OCI-M1 (cell line): ENCODE results near the gene GLI3.

Experiments
- DNase-seq: peaks from one replicate; lab custom pipeline; 2025; lab: John Stamatoyannopoulos, UW

GLI3 gene

DNA sequence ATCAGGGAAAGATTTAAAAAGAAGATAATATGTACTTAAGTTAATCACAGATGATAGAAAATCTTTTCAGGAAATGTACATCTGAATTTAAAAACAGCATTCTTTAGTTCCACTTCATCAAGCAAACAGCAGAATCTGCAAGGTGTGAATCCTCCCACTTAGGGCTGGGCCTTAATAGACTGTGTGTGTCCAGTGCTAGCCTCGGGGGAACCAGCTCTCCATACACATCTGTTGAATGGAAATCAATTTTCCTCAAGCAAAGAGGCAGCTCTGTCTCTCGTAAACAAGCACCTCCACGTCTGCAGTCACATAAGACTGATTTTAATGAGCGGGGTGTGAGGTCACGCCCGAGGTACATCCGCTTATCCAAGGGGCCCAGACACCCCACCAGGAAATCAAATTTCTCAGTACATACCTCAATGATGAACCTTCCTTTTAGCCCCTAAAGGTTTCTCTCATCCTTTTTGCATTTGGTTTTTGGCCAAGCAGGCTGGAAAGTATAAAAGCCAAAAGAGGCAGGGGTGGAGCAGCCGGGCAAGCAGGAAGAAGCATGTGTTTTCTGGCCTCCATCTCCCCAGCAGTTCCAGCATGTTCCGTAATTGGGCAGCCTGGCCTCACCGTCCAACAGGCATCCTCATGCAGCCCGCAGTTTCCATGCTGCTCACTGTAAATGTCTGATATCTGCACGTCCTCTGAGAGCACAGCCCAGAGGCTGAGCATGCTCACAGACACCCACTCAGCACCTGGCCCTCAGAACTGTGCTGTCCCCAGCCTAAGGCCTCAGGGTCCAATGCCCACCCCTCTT lies 131.3 kb downstream of the GLI3 start:
- no peak for DNase-seq

DNA sequence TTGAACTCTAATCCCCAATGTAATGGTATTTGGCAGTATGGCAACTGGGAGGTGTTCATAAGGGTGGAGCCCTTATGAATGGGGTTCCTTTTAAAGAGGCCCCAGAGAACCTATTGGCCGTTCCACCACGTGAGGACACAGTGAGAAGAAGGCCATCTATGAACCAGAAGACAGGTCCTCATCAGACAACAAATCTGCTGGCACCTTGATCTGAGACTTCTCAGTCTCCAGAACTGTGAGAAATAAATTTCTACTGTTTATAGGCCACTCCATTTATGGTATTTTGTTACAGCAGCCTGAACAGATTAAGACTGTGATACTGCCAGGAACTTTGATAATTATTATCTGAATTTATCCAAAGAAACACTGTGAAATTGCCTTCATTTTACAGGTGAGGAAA lies 132.3 kb downstream of the GLI3 start:
- no peak for DNase-seq

DNA sequence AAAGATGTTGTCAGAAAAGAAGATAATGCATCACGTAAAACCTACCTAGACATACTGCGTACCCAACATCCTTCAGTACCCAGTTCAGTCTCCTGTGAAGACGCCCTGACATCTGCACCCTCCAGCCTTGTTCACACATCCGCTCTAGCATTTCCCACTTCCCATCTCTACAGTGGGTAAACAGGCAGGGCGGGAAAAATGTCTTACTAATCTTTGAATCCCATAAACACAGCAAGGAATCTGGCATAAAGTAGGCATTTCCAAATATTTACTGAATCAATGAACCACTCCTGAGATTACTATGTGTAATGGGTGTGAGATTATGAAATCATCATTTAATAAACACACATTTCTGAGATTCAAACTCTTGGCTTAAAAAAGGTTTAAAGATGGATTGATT lies 132.8 kb downstream of the GLI3 start:
- no peak for DNase-seq

DNA sequence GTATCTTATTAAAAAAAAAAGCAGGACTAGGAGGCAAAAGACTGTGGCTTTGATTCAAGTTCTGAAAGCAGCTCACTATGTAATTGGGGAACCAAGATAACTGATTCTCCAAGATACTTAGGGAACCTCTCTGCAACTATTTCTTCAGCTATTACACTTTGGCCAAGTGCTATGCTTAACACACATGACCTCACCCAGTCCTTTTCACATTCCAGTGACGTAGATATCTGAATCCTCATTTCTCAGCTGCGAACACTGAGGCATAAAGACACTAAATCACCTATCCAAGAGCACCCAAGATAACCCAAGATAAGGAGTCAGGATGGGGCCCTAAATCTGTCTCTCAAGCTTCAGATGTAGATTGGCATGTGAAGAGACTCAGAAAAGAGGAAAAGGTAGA lies 133.6 kb downstream of the GLI3 start:
- DNase-seq, result no peak

GRCh38 chr7:42103020-42103419 lies 134.0 kb downstream of the GLI3 start:
- no peak for DNase-seq

- DNase-seq, result no peak
Observed at GRCh38 chr7:42102301-42102700, 134.7 kb downstream of the GLI3 start.

DNA sequence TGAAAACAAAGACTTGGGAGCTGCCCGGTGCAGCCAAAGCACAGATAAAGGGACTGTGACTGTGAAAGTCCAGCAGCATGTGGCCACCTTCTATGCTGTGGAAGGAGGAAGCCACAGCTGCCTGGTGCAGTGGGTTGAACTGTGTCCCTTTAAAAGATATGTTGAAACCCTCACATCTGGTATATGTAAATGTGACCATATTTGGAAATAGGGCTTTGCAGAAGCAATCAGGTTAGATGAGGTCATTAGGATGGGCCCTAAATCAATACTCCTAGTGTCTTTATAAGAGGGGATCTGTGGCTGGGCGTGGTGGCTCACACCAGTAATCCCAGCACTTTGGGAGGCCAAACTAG lies 136.9 kb downstream of the GLI3 start:
- DNase-seq, result no peak

DNA sequence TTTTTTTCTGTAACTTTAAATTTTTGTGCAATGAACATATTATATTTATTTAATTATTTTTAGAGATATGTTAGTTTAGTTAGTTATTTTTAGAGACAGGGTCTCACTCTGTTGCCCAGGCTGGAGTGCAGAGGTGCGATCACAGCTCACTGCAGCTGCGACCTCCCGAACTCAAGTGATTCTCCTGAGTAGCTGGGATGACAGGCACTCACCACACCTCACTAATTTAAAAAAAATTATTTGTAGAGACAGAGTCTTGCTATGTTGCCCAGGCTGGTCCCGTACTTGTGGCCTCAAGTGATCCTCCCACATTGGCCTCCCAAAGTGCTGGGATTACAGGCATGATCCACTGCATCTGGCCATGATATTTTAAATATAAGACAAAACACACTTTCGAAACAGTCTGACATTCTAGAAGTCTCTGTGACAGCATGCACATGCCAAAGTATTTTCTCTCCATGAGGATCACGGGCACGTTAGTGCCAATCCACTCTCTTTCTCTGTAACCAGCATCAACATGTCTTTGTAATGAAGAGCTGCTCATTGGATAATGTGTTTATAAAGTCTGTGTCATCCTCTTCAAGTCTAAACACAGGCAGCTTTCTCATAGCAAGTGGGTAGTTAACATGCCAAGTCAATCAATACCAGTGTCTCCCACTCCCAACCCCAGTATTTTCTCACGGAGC lies 137.4 kb downstream of the GLI3 start:
- DNase-seq, result no peak

GRCh38 chr7:42099066-42099465 lies 137.9 kb downstream of the GLI3 start:
- DNase-seq, result no peak

DNA sequence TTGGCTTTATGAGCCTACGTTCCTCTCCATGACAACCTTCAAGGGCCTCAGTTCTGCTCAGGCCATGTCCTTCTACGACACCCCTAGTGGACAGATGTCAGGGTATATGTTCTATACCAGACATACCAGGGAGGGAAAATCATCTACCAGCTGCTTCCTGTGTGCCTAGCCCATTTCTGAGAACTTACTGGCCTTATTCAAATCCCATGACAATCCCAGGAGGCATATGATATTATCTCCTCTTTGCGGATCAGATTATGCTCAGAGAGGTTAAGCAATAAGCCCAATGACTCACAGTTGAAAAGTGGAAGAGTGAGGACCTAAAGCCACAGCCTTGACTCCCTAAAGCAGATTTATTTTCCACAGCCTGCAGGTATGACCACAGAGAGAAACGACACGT lies 139.3 kb downstream of the GLI3 start:
- DNase-seq, result no peak

- DNase-seq, result no peak
Observed at GRCh38 chr7:42096681-42097561, 140.1 kb downstream of the GLI3 start.

- DNase-seq, result no peak
Observed at GRCh38 chr7:42096268-42096667, 140.7 kb downstream of the GLI3 start.

DNA sequence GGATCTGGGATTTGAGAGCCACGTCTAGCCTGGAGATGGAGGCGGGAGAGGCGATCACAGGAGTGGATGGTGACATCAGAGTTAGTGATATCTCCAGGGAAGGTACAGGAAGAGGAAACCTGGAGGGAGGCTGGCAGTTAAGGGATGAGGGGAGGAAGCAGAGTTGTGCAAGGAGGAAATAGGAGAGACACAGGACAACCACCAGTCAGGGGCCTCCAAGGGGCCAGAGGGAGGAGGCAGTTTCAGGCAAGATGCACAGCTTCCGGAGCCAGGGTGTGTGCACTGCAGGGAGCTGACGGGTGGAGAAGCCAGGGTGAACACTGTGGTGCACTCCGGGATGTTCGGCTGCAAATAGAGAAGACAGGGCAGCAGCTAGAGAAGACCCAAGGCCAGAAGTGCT lies 141.2 kb downstream of the GLI3 start:
- no peak for DNase-seq

- no peak for DNase-seq
Observed at GRCh38 chr7:42093349-42093905, 143.6 kb downstream of the GLI3 start.

DNA sequence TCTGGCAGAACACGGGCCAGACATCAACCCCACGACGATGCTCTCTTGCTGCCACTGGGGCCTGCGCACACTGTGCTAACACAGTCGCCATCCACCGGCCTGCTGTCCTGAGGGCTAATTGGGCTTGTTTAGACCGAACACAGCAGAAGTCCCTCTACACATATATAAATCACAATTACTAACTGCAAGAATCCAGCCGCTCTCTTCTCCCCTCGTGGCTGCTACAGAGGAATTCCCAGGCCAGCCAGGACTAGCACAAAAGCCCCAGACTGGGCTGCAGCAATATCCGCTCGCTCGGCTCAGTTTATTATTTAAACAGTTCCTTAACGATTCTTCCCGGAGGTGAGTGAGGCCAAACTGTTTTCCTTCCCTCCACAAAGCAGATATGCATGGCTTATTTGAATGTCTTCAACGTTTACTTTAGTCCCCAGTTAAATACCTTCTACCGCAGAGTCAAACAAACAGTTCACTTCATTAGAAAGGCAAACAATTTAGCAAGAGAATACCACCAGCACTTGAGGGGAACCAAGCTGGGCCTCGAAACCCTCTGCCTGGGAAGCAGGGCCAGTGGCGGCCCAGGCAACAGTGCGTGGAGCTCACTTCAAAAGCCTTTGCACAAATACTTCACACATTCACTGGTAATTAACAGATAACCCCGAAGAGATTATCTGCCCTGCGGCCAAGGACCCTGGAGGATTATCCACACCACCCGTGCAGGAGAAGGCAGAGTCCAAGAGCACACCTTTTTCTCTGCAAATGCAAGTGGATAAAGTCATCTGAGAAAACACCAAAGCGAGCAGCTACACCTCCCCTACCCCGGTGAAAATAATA lies 145.3 kb downstream of the GLI3 start:
- DNase-seq, result no peak

GRCh38 chr7:42090806-42091205 lies 146.2 kb downstream of the GLI3 start:
- DNase-seq, result no peak

DNA sequence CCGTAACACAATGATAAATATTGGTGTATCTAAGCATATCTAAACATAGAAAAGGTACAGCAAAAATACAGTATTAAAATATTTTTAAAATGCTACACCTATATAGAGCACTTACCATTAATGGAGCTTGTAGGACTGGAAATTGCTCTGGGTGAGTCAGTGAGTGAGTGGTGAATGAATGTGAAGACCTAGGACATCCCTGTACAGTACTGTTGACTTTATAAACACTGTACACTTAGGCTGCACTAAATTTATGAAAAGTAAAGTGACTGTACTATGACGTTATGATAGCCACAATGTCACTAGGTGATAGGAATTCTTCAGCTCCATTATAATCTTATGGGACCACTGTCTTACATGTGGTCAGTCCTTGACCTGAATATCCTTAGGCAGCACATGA lies 147.0 kb downstream of the GLI3 start:
- DNase-seq, result no peak

DNA sequence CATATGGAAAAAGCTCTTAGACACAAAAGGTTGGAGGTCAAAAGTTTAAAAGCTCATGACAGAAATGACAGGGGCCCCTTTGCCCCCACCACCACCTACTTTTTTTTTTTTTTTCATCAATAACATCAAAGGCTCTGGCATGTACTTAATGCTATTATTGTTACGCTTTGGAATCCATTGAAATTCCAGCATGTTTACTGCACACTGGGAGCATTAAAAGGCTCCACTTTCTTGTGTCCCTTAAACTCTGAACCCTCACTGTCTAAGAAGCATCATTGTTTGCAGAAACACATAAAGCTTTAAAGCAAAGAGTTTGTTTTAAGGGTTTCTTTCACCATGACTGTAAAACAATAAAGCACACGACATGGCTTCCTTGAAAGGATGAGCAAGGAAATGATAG lies 149.4 kb downstream of the GLI3 start:
- no peak for DNase-seq

- no peak for DNase-seq
Observed at GRCh38 chr7:42085531-42085930, 151.5 kb downstream of the GLI3 start.

DNA sequence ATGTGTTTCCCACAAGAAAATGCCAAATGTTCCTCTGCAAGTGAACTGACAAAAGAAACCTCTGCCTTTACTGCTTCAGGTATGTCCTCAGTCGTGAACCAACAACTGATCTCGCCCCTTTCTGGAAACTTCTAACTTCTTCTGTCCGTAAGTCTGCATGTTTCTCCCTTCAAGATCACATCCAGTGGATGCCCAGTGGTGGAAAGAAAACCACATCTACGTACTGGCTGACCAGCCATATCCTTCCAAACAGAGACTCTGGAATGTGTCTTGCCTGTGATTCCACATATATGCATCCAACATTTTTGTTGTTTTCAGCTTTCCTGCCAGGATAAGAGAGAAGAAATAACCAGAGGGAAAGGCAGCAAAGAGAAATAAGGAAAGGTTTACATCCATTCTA lies 152.7 kb downstream of the GLI3 start:
- DNase-seq, result no peak

DNA sequence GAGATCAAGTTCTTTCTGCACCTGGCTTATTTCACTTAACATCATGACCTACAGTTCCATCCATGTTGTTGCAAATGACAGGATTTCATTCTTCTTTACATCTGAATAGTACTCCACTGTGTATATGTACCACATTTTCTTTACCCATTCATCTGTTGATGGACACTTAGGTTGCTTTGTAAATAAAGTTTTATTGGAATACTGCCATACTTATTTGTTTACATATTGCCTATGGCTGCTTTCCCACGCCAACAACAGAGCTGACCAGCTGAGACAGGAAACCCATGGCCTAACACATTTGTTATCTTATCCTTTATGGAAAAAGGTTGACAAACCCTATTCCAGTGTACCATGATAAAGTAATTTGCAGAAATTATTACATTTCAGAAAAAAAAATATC lies 153.7 kb downstream of the GLI3 start:
- DNase-seq, result no peak

DNA sequence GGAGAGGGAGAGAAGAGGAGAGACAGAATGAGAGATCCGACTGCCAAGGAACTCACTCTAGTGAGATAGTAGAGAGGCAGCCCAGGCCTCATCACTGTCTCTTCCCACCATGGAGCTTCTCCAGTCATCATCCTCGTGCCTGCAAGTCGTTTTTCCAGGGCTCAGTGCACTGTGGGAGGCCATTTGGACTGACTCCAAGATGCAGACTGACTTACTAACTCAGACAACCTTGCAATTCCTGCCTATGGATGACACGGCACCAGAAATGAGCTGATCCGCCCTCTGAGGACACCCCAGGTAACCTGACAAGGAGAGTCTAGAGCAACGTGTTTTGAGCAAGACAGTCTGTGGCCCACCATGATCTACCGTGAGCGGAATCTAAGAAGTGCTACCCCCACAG lies 154.9 kb downstream of the GLI3 start:
- DNase-seq, result no peak
